SU-DHL-6 (cell line): ENCODE results near the gene ATRNL1.

Source experiments
- H2AFZ ChIP-seq: fragments of 200-600 bp; sonication (generic); 2 replicates; pipeline ENCODE4 v1.6.1; 2014; ENCODE audit warnings: low read depth, mild to moderate bottlenecking, moderate library complexity, mixed read lengths, antibody characterized with exemption, low read length; ENCODE audit not compliant: severe bottlenecking
- H3F3A ChIP-seq: fragments of 200-600 bp; shearing (Covaris generic); 2 replicates; pipeline ENCODE4 v1.6.0; 2016; ENCODE audit warnings: antibody characterized with exemption, mild to moderate bottlenecking; ENCODE audit not compliant: insufficient read depth
- H3K27ac ChIP-seq: fragments of 200-600 bp; sonication (generic); 2 replicates; pipeline ENCODE4 v1.5.1; 2016; ENCODE audit warnings: low read depth, mild to moderate bottlenecking, low read length, moderate library complexity, mixed read lengths
- H3K27me3 ChIP-seq: fragments of 200-600 bp; sonication (generic), shearing (Covaris generic); 2 replicates; pipeline ENCODE4 v1.6.0; 2014; ENCODE audit warnings: mild to moderate bottlenecking, low read length
- H3K36me3 ChIP-seq: fragments of 200-600 bp; sonication (generic); 2 replicates; pipeline ENCODE4 v1.6.1; 2014; ENCODE audit warnings: mild to moderate bottlenecking, low read length, mixed read lengths
- H3K4me2 ChIP-seq: fragments of 300-600, 200-600 bp; shearing (Covaris generic), sonication (generic); 2 replicates; pipeline ENCODE4 v1.6.0; 2014; ENCODE audit warnings: low read length, low read depth, mild to moderate bottlenecking; ENCODE audit not compliant: poor library complexity, severe bottlenecking
- H3K4me3 ChIP-seq: fragments of 200-600 bp; sonication (generic); 2 replicates; pipeline ENCODE4 v1.5.1; 2014; ENCODE audit warnings: antibody characterized with exemption, low read length, mild to moderate bottlenecking, mixed read lengths; ENCODE audit not compliant: insufficient read depth, poor library complexity, severe bottlenecking
- H3K79me2 ChIP-seq: fragments of 200-600 bp; sonication (generic); 2 replicates; pipeline ENCODE4 v1.6.1; 2014; ENCODE audit warnings: mild to moderate bottlenecking, low read length, moderate library complexity; ENCODE audit not compliant: insufficient read depth
- H3K9ac ChIP-seq: fragments of 200-600 bp; sonication (generic); 2 replicates; pipeline ENCODE4 v1.7.0; 2014; ENCODE audit warnings: mild to moderate bottlenecking, low read length
- H3K9me2 ChIP-seq: fragments of 200-600 bp; sonication (generic); replicated peaks from 2 replicates; pipeline ENCODE4 v1.6.1; 2014; ENCODE audit warnings: low read length; ENCODE audit not compliant: insufficient read depth
- H3K9me3 ChIP-seq: fragments of 200-600 bp; sonication (generic); 2 replicates; pipeline ENCODE4 v1.6.1; 2014; ENCODE audit warnings: low read length, mixed read lengths; ENCODE audit not compliant: insufficient read depth
- H4K20me1 ChIP-seq: fragments of 200-600 bp; sonication (generic); 2 replicates; pipeline ENCODE4 v1.6.1; 2014; ENCODE audit warnings: low read depth, mild to moderate bottlenecking, antibody characterized with exemption, low read length, moderate library complexity, mixed read lengths
- CTCF ChIP-seq: fragments of 200-600 bp; sonication (generic); IDR thresholded peaks from one replicate; pipeline ENCODE4 v1.5.1; 2017; ENCODE audit warnings: antibody characterized with exemption, mild to moderate bottlenecking, low read length, moderate library complexity; ENCODE audit not compliant: insufficient read depth, poor library complexity, severe bottlenecking
- EZH2phosphoT487 ChIP-seq: fragments of 200-600 bp; sonication (generic), shearing (Covaris generic); conservative IDR thresholded peaks from 2 replicates; pipeline ENCODE4 v1.6.1; 2018; ENCODE audit warnings: mild to moderate bottlenecking, antibody characterized with exemption, low read length, moderate library complexity, mixed read lengths

ATRNL1 gene

GRCh38 chr10:115909037-115909436, 815.9 kb downstream of the ATRNL1 start:
- H3F3A ChIP-seq: no peaks in the 10 kb centered on the region
- H2AFZ ChIP-seq: no peak overlapping the region
- no peaks in the 10 kb centered on the region for H3K9me2 ChIP-seq
- H3K79me2 ChIP-seq: no peaks in the 10 kb centered on the region
- H3K36me3 ChIP-seq: no peaks in the 10 kb centered on the region
- H3K9me3 ChIP-seq: no peaks in the 10 kb centered on the region
- H3K4me3 ChIP-seq: no peak overlapping the region
- H4K20me1 ChIP-seq: no peaks in the 10 kb centered on the region
- H3K27ac ChIP-seq: no peak overlapping the region
- H3K9ac ChIP-seq: no peak overlapping the region
- no peak overlapping the region for H3K4me2 ChIP-seq
- no peaks in the 10 kb centered on the region for H3K27me3 ChIP-seq
- no peak for TF ChIP-seq EZH2phosphoT487
- no peak for TF ChIP-seq CTCF

- TF ChIP-seq CTCF: no peak
- H3K9me3 ChIP-seq: no peaks in the 10 kb centered on the region
- no peak overlapping the region for H2AFZ ChIP-seq
- no peak overlapping the region for H3K9ac ChIP-seq
- no peaks in the 10 kb centered on the region for H3K36me3 ChIP-seq
- H3F3A ChIP-seq: no peaks in the 10 kb centered on the region
- H3K4me3 ChIP-seq: no peak overlapping the region
- H3K27me3 ChIP-seq: no peaks in the 10 kb centered on the region
- H3K9me2 ChIP-seq: no peaks in the 10 kb centered on the region
- H4K20me1 ChIP-seq: no peaks in the 10 kb centered on the region
- H3K27ac ChIP-seq: no peak overlapping the region
- H3K79me2 ChIP-seq: no peaks in the 10 kb centered on the region
- no peak overlapping the region for H3K4me2 ChIP-seq
Measured at GRCh38 chr10:115909962-115910731, 817.0 kb downstream of the ATRNL1 start.

- no peaks in the 10 kb centered on the region for H3K27me3 ChIP-seq
- no peak overlapping the region for H3K27ac ChIP-seq
- no peak overlapping the region for H3K4me2 ChIP-seq
- TF ChIP-seq CTCF: no peak
- TF ChIP-seq EZH2phosphoT487: no peak
- H4K20me1 ChIP-seq: no peaks in the 10 kb centered on the region
- no peaks in the 10 kb centered on the region for H3K9me2 ChIP-seq
- no peak overlapping the region for H2AFZ ChIP-seq
- H3K4me3 ChIP-seq: no peak overlapping the region
- no peak overlapping the region for H3K9ac ChIP-seq
- H3K79me2 ChIP-seq: no peaks in the 10 kb centered on the region
- no peaks in the 10 kb centered on the region for H3K9me3 ChIP-seq
- no peaks in the 10 kb centered on the region for H3K36me3 ChIP-seq
- H3F3A ChIP-seq: no peaks in the 10 kb centered on the region
Measured at GRCh38 chr10:115914475-115914874, 821.3 kb downstream of the ATRNL1 start.
